Gastroesophageal sphincter (tissue), 3 donors: ENCODE measurements around the gene CCDC170.

ENCODE experiments used
- CTCF ChIP-seq, 4 experiments: fragments of 200-600 bp in 2 of 4; fragments of 450-650 bp in 2 of 4; sonication (generic) in 1 of 4; IDR thresholded peaks; one replicate each; pipeline ENCODE4 v1.5.1; 2017 to 2019; ENCODE audit warnings: antibody characterized with exemption in 4 of 4, mild to moderate bottlenecking in 2 of 4, moderate library complexity in 2 of 4
- POLR2A ChIP-seq, 2 donors: fragments of 450-650 bp; IDR thresholded peaks; one replicate each; pipeline ENCODE4 v1.6.1; 2017; ENCODE audit warnings: antibody characterized with exemption in 2 of 2, mild to moderate bottlenecking in 2 of 2, moderate library complexity in 1 of 2
- POLR2AphosphoS5 ChIP-seq: sonication (generic); formaldehyde crosslinking; IDR thresholded peaks from one replicate; pipeline ENCODE4 v1.6.1; 2017; ENCODE audit warnings: antibody characterized with exemption

DNA sequence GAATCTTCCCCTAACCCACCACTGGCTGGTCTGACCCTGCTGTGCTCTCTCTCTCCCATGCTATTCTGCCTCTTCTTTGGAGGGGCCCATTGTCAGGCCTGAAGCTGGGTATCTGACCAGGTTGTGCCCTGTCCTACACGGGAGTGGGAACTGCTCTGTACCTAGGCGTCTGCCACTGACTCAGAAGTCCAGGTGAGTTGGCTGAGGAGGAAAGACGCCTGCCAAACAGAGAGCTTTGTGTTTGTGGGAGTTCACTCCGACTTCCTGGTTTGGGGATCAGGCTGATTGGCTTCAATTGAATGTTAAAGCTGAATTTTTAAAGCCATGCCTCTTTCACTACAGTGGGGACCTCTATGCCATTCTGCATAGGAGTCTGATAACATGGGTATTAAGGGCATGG lies 136.0 kb downstream of the CCDC170 start:
- TF ChIP-seq CTCF (IDR thresholded peaks at IDR 0.05), result no peak
- TF ChIP-seq POLR2AphosphoS5, result no peak
- no peak for TF ChIP-seq POLR2A (IDR thresholded peaks at IDR 0.05)
